HG03432 (cell line): ENCODE measurements around the gene ROR2.
"Not testable (repeated sequence)": the region's sequence is repeated elsewhere in the genome, so short reads cannot be mapped to it uniquely, and the experiment has no call there.

Experiments used
- ATAC-seq: cut with Tn5 transposase; IDR thresholded peaks from one replicate; pipeline ENCODE4 v1.9.1; 2021; ENCODE audit warnings: mild to moderate bottlenecking, moderate library complexity; ENCODE audit not compliant: unreplicated experiment

Gene ROR2

DNA sequence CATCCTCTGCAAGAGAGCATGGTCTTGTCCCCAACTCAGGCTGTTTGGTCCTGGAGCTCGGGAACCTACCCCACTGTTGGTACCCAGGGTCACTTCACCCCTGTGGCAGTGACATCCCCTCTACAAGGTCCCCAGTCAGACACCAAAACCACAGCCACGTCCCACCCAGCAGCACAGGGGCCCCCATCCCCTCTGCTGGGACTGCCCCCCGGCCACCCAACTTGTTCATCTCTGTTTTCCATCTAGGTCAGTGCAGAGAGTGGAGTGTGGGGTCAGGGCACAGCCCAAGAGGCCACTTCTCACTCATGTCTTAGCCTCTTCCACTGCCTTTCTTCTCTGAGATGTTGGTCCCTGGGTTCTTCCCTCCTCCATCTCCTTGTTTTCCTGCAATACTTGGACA, 292.5 kb downstream of the ROR2 start:
- no peak for ATAC-seq

DNA sequence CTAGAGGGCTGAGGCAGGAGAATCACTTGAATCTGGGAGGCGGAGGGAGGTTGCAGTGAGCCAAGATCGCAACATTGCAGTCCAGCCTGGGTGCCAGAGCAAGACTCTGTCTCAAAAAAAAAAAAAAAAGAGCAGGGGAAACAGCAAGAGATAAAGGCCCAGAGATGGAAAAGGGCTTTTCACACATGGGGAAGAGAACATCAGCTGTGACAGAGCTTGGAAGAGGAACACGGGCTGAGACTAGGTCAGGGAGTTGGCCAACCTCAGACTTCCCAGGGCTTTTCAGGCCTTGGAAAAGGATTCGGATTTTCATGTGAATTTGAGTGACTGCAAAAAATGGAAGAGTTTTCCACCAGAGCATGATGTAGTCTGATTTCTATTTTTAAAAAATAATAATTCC, 294.4 kb downstream of the ROR2 start:
- ATAC-seq, result no peak

DNA sequence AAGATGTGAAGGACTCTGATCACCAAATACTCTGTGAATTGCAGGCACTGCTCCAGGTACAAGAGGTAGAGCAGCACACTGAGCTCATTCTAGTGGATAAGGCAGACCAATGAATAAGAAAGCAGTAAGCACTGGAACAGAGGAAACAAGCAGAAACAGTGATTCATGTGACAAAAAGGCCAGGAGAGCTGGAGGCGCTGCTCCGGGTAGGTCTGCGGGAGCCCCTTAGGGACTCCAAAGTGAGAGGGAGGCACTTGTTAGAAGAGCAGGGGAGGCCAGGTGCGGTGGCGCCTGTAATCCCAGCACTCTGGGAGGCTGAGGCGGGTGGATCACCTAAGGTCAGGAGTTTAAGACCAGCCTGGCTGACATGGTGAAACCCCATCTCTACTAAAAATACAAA, 294.8 kb downstream of the ROR2 start:
- ATAC-seq, result no peak

DNA sequence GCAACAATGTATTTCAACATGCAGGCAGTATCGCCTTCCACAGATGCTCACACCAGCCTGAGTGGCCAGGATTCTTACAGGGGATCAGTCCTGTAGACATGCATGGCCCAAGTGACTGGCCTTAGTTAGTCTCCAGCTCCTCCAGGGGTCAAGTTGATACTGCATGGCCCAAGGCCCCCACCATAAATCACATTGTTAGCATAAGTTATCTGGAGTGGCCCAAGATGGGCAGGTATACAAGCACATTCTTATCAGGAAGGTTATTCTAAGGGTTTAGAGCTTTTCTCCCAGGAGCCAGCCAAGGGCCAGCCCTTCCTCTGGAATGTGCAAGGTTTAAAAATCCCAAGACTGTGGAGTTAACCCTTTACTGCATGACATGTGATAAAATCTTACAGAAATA, 295.5 kb downstream of the ROR2 start:
- ATAC-seq, result no peak

DNA sequence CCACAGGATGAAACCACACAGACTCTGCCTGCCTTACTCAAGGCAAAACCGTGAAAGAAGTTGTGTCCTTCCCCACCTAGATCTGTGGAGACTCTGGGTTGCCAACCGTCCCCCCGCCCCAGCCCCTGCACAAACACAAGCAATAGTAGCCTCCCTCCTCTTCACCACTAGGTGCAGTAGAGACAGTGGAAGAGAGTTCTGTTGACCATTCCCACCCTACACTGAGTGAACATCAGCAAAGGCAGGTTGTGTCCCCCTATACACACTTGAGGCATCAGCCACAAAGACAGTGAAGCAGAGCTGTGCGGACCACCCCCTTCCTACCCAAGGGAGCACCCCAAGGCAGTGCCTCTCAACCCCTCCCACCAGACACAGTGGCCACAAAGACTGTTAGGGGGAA, 302.7 kb downstream of the ROR2 start:
- no peak for ATAC-seq

DNA sequence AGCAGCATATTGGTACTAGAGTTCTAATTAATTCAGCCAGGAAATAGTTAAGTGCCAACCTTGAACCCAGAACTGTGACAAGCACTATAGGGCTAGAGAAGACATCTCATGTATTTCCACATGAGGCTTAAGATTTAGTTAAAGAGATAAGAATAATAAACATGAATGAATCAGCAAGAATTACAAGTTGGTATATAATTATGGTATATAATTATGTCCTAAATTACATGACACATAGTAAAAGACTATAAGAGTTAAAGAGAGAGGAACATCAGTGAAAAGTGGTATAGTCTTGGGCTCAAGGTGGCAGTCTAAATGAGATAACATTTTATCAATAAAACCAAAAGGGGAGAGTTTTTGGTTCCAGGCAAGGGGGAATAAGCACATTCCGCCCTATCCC, 303.3 kb downstream of the ROR2 start:
- no peak for ATAC-seq

DNA sequence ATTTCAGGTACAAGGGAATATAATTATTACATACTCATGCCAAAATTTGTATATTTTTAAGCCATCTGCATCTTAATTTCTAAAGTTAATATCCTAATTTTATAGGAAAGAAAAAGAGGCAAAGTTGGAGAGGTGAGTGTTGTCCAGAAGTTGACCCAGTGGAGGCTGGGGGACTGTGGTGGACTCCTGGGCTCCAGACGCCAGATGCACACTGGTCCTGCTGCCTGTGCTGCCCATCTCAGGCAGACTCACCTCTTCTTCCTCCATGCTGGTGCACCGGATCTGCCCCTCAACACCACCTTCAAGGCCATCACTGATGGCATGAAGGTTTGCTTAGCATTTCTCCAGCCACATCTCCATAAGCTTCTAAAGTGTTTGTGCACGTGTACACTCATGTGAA, 305.6 kb downstream of the ROR2 start:
- no peak for ATAC-seq

DNA sequence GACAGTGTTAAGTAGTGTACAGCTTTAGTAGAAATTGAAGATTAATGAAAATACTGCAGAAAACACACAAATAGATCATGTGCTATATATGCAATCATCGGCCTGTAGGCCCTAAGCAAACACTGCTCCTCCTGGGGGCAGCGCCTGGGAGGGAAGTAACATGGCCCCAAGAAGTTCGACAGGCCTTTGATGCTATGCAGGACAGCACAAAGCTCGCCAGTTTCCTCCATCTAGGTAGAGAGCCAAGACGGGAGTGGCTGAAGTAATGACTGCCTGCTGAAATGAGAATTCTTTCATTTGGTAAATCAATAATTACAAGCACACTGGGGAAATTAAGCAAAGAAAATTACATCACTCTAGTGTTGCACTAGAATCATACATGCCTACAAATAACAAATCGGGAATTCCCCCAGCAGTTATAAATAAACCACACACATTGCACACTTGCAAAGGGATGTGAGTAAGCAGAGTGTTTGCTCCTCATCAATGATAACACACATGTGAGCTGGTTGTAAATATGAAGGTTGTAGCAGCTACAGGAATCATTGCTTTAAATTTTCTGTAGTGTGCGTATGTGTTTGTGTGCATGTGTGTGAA, 306.4 kb downstream of the ROR2 start:
- ATAC-seq, result no peak

DNA sequence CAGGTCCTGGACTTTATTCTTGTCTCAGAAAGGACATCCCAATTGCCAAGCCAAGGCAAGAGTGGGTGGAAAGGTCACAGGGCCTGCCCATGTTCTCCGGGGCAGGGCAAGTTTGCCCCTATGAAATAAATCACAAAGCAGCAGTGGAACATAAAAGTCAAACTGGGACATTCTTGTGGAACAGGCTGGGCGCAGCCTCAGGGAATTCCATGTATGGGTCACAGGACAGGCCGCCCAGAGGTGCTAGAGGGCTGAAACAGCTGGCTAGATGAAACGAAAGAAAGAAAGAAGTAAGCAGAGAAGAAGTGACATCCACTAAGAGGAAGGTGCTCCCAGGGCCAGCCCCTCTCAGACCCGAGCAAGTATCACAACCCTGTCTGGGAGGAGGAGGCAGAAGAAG, 307.3 kb downstream of the ROR2 start:
- no peak for ATAC-seq

DNA sequence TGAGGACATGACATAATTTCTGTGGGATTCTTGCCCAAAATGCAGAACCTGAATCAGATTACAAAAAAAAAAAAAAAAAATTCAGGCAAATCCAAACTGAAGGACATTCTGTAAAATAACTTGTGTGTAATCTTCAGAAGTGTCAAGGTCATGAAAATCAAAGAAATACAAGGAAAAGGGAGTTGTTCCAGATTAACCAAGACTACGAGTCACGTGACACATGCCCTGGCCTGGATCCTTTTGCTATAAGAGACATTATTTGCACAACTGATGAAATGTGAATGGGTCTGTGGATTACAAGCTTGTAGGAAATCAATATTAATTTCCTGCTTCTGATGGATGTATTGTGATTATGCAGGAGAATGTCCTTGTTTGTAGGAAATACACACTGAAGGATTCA, 309.6 kb downstream of the ROR2 start:
- ATAC-seq, result no peak

DNA sequence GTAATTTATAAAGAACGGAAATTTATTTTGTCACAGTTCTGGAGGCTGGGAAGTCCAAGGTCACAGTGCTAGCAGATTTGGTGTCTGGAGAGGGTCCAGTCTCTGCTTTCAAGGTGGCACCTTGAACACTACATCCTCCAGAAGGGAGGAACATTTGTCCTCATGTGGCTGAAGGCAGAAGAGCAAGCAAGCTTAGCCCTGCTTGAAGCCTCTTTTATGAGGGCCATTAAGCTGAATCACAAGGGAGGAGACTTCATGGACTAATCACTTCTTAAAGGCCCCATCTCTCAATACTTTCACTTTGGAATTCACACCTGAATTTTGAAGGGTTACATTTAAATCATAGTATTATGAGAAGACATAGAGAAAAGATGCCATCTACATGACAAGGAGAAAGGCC, 311.0 kb downstream of the ROR2 start:
- ATAC-seq, result no peak

DNA sequence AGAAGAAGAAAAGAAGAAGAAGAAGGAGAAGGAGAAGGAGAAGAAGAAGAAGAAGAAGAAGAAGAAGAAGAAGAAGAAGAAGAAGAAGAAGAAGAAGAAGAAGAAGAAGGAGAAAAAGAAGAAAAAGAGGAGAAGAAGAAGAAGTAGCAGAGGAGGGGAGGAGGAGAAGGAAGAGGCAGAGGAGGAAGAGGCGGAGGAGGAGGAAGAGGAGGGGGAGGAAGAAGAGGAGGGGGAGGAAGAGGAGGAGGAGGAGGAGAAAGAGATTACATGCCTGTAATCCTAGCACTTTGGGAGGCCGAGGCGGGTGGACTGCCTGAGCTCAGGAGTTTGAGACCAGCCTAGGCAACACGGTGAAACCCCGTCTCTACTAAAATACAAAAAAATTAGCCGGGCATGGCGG, 315.2 kb downstream of the ROR2 start:
- ATAC-seq, result not testable (repeated sequence)

DNA sequence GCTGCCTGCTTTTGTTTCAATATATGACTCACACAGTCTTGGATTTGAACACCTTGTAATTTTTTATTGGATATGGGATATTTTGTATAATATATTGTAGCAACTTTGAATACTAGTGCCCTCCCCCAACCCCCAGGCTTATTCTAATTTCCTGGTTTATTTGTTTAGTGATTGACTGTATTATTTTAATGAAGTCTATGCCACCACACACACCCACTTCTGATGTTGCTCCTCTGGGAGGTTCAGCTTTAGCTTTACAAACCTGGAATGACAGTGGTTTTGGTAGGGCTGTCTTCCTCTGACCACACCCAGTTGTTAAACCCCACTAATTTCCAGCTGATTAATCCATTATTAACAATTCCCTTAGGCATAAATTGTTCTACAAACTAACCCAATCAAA, 320.3 kb downstream of the ROR2 start:
- ATAC-seq, result no peak

DNA sequence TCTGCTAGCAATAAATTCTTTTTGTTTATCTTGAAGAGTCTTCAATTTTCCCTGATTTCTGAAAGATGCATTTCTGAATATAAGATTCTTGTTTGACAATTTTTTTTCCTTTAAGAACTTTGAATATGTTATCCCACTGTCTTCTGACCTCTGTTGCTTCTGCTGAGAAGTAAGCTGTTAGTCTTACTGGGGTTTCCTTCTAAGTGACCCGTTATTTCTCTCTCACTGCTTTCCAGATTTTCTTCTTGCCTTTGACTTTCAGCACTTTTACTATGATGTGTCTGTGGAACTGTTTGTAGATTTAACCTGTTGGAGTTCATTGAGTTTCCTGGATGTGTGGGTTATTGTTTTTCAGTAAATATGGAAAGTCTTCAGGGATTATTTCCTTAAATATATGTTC, 321.1 kb downstream of the ROR2 start:
- no peak for ATAC-seq

DNA sequence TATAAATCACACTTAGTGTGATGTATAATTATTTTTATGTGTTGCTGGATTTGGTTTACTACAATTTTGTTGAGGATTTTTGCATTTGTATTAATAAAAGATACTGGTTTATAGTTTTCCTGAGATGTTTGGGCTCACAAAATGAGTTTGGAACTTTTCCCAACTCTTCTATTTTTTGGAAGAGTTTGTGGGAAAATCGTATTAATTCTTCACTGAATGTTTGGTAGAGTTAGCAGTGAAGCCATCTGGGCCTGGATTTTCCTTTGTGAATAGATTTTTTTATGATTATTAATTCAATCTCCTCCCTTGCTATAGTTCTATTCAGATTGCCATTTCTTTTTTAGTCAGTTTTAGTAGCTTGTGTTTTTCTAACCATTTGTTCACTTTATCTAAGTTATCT, 324.7 kb downstream of the ROR2 start:
- no peak for ATAC-seq

DNA sequence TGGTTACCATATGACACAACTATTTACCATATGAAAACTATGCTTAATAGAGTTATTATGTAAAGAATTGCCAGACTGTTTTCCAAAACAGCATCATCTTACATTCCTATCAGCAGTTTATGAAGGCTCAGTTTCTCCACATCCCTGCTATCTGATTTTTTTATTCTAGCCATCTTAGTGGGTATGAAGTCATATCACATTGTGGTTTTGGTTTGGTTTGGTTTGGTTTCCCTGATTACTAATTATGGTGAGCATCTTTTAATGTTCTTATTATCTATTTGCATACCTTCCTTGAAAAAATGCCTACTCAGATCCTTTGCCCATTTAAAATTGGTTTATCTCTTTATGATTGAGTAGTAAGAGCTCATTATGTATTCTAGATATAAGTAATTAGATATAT, 327.0 kb downstream of the ROR2 start:
- no peak for ATAC-seq

DNA sequence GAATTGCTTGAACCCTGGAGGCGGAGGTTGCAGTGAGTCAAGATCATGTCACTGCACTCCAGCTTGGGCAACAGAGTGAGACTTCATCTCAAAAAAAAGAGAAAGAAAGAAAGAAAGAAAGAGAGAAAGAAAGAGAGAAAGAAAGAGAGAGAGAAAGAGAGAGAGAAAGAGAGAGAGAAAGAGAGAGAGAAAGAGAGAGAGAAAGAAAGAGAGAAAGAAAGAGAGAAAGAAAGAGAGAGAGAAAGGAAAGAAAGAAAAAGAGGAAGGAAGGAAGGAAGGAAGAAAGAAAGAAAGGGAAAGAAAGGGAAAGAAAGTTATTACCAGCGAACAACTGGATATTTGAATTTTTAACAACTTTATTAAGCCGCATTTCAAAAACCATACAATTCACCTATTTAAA, 327.9 kb downstream of the ROR2 start:
- not testable (repeated sequence) for ATAC-seq

DNA sequence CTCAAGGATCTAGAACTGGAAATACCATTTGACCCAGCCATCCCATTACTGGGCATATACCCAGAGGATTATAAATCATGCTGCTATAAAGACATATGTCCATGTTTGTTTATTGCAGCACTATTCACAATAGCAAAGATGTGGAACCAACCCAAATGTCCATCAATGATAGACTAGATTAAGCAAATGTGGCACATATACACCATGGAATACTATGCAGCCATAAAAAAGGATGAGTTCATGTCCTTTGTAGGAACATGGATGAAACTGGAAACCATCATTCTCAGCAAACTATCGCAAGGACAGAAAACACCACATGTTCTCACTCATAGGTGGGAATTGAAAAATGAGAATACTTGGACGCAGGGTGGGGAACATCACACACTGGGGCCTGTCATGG, 336.0 kb downstream of the ROR2 start:
- ATAC-seq, result not testable (repeated sequence)

DNA sequence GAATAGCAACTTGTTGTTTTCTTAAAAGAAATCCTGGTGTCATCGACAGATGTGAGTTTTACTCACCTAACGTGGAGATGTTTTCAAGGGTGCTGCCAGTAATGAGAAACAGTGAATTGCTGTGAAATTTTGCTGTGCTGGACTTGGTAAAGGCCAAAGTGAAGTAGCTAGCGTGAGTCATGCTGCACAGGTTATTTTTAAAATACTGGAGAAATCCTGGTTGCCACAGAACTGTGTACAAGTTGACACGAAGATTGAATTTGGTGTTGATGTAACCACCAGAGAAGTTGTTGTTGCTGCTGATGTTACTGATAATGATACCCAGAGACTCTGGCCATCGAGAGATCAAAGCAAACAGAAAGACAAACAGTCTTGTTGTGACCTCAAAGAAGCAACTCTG, 338.4 kb downstream of the ROR2 start:
- no peak for ATAC-seq

DNA sequence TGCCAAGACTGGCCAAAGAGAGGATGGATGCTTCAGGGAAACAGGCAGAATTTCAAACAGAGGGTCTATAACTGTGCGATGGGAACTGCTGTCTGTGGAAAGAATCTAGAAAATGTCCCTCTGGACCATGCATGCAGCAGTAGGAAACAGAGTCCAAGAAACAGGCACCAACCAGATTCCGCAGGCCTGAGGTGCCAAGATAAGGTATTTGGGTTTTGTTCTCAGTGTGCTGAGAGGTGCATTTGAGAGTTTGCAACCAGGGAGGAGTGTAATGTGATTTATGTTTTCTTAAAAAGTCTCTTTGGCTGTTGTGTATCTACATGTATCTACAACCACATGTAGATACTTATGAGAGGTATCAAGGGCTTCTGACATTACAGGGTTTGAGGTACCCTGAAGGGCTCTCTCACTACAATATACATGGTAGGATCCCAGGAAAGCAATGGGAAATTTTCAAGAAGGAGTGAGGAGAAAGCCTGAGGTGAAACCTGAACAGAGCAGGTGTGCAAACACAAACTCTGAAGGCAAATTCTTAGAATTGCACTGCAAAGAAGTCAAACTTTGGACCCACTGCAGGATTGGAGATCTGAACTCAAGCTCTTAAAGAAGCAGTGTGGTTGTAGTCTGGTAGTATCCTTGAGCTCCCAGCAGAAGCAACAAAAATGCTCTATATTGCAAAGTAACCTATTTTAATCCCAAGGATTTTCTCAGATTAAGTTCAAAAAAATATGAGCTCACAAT, 343.6 kb downstream of the ROR2 start:
- no peak for ATAC-seq

DNA sequence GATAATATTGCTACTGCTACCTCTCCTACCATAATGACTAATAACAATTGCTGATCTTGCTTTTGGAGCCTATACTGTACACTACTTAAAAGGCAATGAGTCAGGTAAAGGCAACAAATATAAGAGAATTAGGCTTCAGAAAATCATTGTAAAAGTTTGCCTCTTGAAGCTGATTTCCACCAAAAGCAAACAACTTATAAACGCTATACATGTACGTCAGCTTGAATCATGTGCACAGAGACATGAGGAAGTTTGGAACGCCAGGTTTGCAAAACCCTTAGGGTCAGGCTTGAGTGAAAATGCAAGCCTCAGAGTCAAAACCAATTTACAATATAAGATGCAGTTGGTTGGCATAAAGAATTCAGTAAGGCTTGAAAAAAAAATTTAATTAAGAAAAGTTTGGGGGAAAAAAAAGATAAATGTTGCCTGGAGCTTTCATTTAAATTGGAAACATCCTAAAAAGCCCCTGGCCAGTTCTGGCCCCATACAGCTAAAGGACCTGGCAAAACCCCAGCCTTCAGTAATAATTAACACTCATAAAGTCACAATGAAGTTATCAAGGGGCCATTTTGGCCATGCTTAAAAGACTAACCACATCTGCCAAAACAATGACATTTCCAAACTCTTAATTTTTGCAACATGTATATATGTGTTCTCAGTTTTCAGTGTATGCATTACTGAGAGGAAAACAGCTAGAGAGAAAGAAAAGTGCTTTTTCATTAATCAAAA, 345.4 kb downstream of the ROR2 start:
- ATAC-seq, result no peak

DNA sequence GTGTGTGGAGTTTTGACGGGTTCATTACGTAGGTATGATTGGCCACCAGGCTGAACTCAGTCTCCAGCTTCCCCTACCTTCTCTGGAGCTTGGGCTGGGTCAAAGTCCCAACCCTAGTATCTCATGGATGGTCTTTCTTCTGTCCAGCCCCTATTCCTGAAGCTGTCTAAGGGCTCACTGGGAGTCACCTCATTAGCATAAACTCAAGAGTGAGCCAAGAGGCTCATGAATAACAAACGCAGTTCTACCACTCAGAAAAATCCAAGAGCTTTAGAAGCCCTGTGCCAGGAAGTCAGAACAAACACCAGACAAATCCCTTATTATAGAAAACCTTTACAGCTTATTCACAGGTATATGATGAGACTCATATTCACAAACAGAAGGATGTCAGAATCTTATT, 346.1 kb downstream of the ROR2 start:
- no peak for ATAC-seq
